ENCODE measurements around the gene HIP1.
"Not testable (repeated sequence)": the region's sequence is repeated elsewhere in the genome, so short reads cannot be mapped to it uniquely, and the experiment has no call there.

HIP1 gene

GRCh38 chr7:75729851-75730274 lies 8.9 kb downstream of the HIP1 start:
- H3K4me2 ChIP-seq, result no peak overlapping the region
- no peaks in the 10 kb centered on the region for H3K36me3 ChIP-seq (ENCODE audit: insufficient read depth)
- H2AFZ ChIP-seq (ENCODE audit: low read depth), result no peak overlapping the region
- no peak overlapping the region for H3K4me3 ChIP-seq (IDR thresholded peaks at IDR 0.05; ENCODE audit: insufficient read depth, low read depth, low read length)
- H3K79me2 ChIP-seq (ENCODE audit: insufficient read depth, low read depth), result no peaks in the 10 kb centered on the region
- no peak for TF ChIP-seq CTCF (conservative IDR thresholded peaks at IDR 0.05; ENCODE audit: low read depth, low read length)
- H3K4me1 ChIP-seq (ENCODE audit: low read depth, poor library complexity, severe bottlenecking), result peaks cover 16% of the 10 kb centered on the region
- H3K27ac ChIP-seq, result no peak overlapping the region
- H3K27me3 ChIP-seq (ENCODE audit: insufficient read depth, low read depth), result no peaks in the 10 kb centered on the region
- no peak overlapping the region for H3K9ac ChIP-seq
- H4K20me1 ChIP-seq (ENCODE audit: insufficient read depth), result no peaks in the 10 kb centered on the region

GRCh38 chr7:75727881-75728593 lies 10.7 kb downstream of the HIP1 start:
- Histone ChIP-seq H3K27me3 (ENCODE audit: insufficient read depth, low read depth) (no peaks in the 10 kb centered on the region), H3K4me3 (IDR thresholded peaks at IDR 0.05; ENCODE audit: insufficient read depth, low read depth, low read length) (no peak overlapping the region), H4K20me1 (ENCODE audit: insufficient read depth) (no peaks in the 10 kb centered on the region), H3K79me2 (ENCODE audit: insufficient read depth, low read depth) (no peaks in the 10 kb centered on the region), H3K4me1 (ENCODE audit: low read depth, poor library complexity, severe bottlenecking) (peaks cover 16% of the 10 kb centered on the region), H3K27ac (peak overlapping the region; percentile 46), H3K36me3 (ENCODE audit: insufficient read depth) (no peaks in the 10 kb centered on the region), H2AFZ (ENCODE audit: low read depth) (peak overlapping the region; percentile 71; the same call in 1 of the 2 replicates), H3K4me2 (peak overlapping the region; percentile 22; the same call in 1 of the 2 replicates), H3K9ac (peak overlapping the region; percentile 17; the same call in 1 of the 2 replicates)
- no peak for TF ChIP-seq CTCF (conservative IDR thresholded peaks at IDR 0.05; ENCODE audit: low read depth, low read length)

- not testable (repeated sequence) for H3K27ac ChIP-seq; H3K27me3 ChIP-seq (ENCODE audit: insufficient read depth, low read depth); H3K36me3 ChIP-seq (ENCODE audit: insufficient read depth); H4K20me1 ChIP-seq (ENCODE audit: insufficient read depth); H3K9ac ChIP-seq; H2AFZ ChIP-seq (ENCODE audit: low read depth); H3K4me3 ChIP-seq (IDR thresholded peaks at IDR 0.05; ENCODE audit: insufficient read depth, low read depth, low read length); H3K4me2 ChIP-seq; H3K79me2 ChIP-seq (ENCODE audit: insufficient read depth, low read depth)
- H3K4me1 ChIP-seq (ENCODE audit: low read depth, poor library complexity, severe bottlenecking), result peaks cover 16% of the 10 kb centered on the region
Observed at GRCh38 chr7:75727351-75727750, 11.4 kb downstream of the HIP1 start.

GRCh38 chr7:75725306-75725705 lies 13.4 kb downstream of the HIP1 start:
- no peaks in the 10 kb centered on the region for H3K36me3 ChIP-seq (ENCODE audit: insufficient read depth)
- H4K20me1 ChIP-seq (ENCODE audit: insufficient read depth), result no peaks in the 10 kb centered on the region
- H3K4me3 ChIP-seq (IDR thresholded peaks at IDR 0.05; ENCODE audit: insufficient read depth, low read depth, low read length), result no peak overlapping the region
- H3K27ac ChIP-seq, result no peak overlapping the region
- no peak for TF ChIP-seq CTCF (conservative IDR thresholded peaks at IDR 0.05; ENCODE audit: low read depth, low read length)
- no peak overlapping the region for H3K4me2 ChIP-seq
- no peaks in the 10 kb centered on the region for H3K79me2 ChIP-seq (ENCODE audit: insufficient read depth, low read depth)
- H2AFZ ChIP-seq (ENCODE audit: low read depth), result no peak overlapping the region
- no peak overlapping the region for H3K9ac ChIP-seq
- H3K27me3 ChIP-seq (ENCODE audit: insufficient read depth, low read depth), result no peaks in the 10 kb centered on the region
- H3K4me1 ChIP-seq (ENCODE audit: low read depth, poor library complexity, severe bottlenecking), result peaks cover 16% of the 10 kb centered on the region

- H3K9ac ChIP-seq, result no peak overlapping the region
- no peaks in the 10 kb centered on the region for H3K79me2 ChIP-seq (ENCODE audit: insufficient read depth, low read depth)
- no peaks in the 10 kb centered on the region for H4K20me1 ChIP-seq (ENCODE audit: insufficient read depth)
- no peak for TF ChIP-seq CTCF (conservative IDR thresholded peaks at IDR 0.05; ENCODE audit: low read depth, low read length)
- H3K27me3 ChIP-seq (ENCODE audit: insufficient read depth, low read depth), result no peaks in the 10 kb centered on the region
- no peak overlapping the region for H3K4me3 ChIP-seq (IDR thresholded peaks at IDR 0.05; ENCODE audit: insufficient read depth, low read depth, low read length)
- H3K4me1 ChIP-seq (ENCODE audit: low read depth, poor library complexity, severe bottlenecking), result peaks cover 13% of the 10 kb centered on the region
- no peak overlapping the region for H2AFZ ChIP-seq (ENCODE audit: low read depth)
- no peak overlapping the region for H3K27ac ChIP-seq
- no peak overlapping the region for H3K4me2 ChIP-seq
- no peaks in the 10 kb centered on the region for H3K36me3 ChIP-seq (ENCODE audit: insufficient read depth)
Observed at GRCh38 chr7:75723444-75723843, 15.3 kb downstream of the HIP1 start.

Measured in KMS-11 (cell line).